PFSK-1 (cell line): ENCODE data around the gene OR6Q1.

Source experiments
- FOXP2 ChIP-seq: optimal IDR thresholded peaks from 2 replicates; pipeline ENCODE3; 2011; ENCODE audit warnings: borderline replicate concordance, control low read depth, inconsistent platforms; ENCODE audit not compliant: insufficient read depth; ENCODE audit errors: extremely low read length, extremely low read depth
- POLR2AphosphoS5 ChIP-seq: IDR thresholded peaks from 2 replicates; pipeline ENCODE4 v1.6.1; 2012; ENCODE audit warnings: low read depth, mild to moderate bottlenecking, control low read depth, low read length, moderate library complexity
- SIN3A ChIP-seq: IDR thresholded peaks from 2 replicates; pipeline ENCODE4 v1.6.1; 2012; ENCODE audit warnings: mild to moderate bottlenecking, low read length, moderate library complexity, borderline replicate concordance; ENCODE audit not compliant: insufficient read depth
- TAF1 ChIP-seq: IDR thresholded peaks from 2 replicates; pipeline ENCODE4 v1.6.1; 2012; ENCODE audit warnings: low read length, control low read depth, borderline replicate concordance; ENCODE audit not compliant: insufficient read depth
- TF ChIP-seq, protein P1 (sequence below), 2 experiments: IDR thresholded peaks; 2 replicates each; pipeline versions ENCODE4 v1.6.1 to v1.8.0; 2011 to 2012; ENCODE audit warnings: low read depth in 2 of 2, low read length in 2 of 2, control low read depth in 1 of 2, inconsistent platforms in 1 of 2, mild to moderate bottlenecking in 1 of 2, moderate library complexity in 1 of 2; ENCODE audit not compliant: insufficient read depth in 1 of 2

OR6Q1 gene

GRCh38 chr11:58058276-58059006 lies 27.7 kb downstream of the OR6Q1 start:
- TF ChIP-seq SIN3A (no peak), POLR2AphosphoS5 (no peak), TAF1 (no peak), FOXP2 (no peak)
- TF ChIP-seq, protein P1, sequence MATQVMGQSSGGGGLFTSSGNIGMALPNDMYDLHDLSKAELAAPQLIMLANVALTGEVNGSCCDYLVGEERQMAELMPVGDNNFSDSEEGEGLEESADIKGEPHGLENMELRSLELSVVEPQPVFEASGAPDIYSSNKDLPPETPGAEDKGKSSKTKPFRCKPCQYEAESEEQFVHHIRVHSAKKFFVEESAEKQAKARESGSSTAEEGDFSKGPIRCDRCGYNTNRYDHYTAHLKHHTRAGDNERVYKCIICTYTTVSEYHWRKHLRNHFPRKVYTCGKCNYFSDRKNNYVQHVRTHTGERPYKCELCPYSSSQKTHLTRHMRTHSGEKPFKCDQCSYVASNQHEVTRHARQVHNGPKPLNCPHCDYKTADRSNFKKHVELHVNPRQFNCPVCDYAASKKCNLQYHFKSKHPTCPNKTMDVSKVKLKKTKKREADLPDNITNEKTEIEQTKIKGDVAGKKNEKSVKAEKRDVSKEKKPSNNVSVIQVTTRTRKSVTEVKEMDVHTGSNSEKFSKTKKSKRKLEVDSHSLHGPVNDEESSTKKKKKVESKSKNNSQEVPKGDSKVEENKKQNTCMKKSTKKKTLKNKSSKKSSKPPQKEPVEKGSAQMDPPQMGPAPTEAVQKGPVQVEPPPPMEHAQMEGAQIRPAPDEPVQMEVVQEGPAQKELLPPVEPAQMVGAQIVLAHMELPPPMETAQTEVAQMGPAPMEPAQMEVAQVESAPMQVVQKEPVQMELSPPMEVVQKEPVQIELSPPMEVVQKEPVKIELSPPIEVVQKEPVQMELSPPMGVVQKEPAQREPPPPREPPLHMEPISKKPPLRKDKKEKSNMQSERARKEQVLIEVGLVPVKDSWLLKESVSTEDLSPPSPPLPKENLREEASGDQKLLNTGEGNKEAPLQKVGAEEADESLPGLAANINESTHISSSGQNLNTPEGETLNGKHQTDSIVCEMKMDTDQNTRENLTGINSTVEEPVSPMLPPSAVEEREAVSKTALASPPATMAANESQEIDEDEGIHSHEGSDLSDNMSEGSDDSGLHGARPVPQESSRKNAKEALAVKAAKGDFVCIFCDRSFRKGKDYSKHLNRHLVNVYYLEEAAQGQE (IDR thresholded peaks at IDR 0.05; ENCODE audit: insufficient read depth in 1 of 2, low read depth in 2 of 2, low read length in 2 of 2) = no peak

DNA sequence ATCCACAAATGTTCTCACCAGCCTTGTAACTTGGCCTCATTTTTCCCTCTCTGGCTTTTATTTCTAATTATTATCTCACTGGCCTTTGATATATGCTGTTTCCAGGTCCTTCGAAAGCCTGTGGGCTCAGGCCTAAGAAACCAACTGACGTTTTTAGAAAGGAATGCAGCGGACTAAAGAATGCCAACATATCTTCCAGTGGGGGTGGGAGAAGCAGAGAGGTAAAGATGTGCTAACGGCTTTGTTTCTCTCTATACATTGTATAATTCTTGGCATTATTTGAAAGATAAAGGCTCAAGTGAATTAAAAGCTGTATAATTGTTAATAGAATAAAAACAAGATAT lies 28.2 kb downstream of the OR6Q1 start:
- no peak for TF ChIP-seq FOXP2
- no peak for TF ChIP-seq SIN3A
- TF ChIP-seq POLR2AphosphoS5 = no peak
- TF ChIP-seq, protein P1 (IDR thresholded peaks at IDR 0.05; ENCODE audit: insufficient read depth in 1 of 2, low read depth in 2 of 2, low read length in 2 of 2) = no peak
- TF ChIP-seq TAF1 = no peak

GRCh38 chr11:58060535-58060934 lies 29.8 kb downstream of the OR6Q1 start:
- TF ChIP-seq SIN3A = no peak
- TF ChIP-seq POLR2AphosphoS5 = no peak
- TF ChIP-seq FOXP2 = no peak
- TF ChIP-seq TAF1 = no peak
- TF ChIP-seq, protein P1 (IDR thresholded peaks at IDR 0.05; ENCODE audit: insufficient read depth in 1 of 2, low read depth in 2 of 2, low read length in 2 of 2) = no peak

DNA sequence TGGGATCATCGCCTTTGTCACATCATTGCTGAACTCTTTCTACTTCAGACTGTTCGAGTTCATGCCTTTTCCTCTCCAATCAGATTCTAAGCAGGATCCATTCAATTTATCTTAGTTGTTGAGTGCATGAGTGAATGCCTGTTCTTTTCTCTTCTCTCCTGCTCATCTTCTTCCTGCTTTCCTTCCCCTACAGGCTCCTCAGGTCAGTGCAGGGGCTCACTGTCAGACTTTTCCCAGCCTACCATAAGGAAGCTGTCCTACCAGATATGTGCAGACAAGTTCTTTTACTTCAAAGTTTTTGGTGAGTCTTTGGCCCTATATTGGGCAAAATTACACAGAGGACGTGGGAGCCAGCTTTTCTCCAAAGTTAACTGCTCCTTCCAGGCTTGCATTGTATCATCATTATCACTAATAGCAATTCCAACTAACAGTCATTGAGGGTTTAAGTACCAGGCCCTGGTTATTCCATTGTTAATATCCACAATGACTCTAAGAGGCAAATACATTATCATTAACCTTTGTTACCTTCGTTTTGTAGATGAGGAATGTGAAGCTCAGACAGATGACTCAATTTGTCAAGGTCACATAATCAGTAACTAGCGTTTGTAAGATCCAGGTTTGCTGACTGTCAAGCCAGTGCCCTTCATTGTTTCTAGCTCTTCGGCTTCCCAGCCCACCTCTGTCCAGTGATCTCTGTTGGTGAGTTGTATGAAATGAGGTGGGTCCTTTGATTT lies 30.4 kb downstream of the OR6Q1 start:
- TF ChIP-seq POLR2AphosphoS5 (no peak), SIN3A (no peak), TAF1 (no peak), FOXP2 (no peak)
- TF ChIP-seq, protein P1 (IDR thresholded peaks at IDR 0.05; ENCODE audit: insufficient read depth in 1 of 2, low read depth in 2 of 2, low read length in 2 of 2) = no peak
